Coronary artery (tissue), 2 donors: ENCODE data around the gene ZBTB26.

Experiments
- DNase-seq: peaks from one replicate; pipeline ENCODE4 v3.0.0-alpha.2; 2017; ENCODE audit warnings: low spot score
- H3K27ac ChIP-seq, 2 donors: fragments of 200-600 bp; sonication (generic); one replicate each; pipeline ENCODE4 v1.5.1; 2016 to 2019
- H3K4me3 ChIP-seq: fragments of 200-600 bp; sonication (generic); 2 replicates; pipeline ENCODE4 v1.5.1; 2016; ENCODE audit warnings: mild to moderate bottlenecking, moderate library complexity
- CTCF ChIP-seq: fragments of 200-600 bp; sonication (generic); IDR thresholded peaks from one replicate; pipeline ENCODE4 v1.5.1; 2019; ENCODE audit warnings: antibody characterized with exemption

Gene ZBTB26

DNA sequence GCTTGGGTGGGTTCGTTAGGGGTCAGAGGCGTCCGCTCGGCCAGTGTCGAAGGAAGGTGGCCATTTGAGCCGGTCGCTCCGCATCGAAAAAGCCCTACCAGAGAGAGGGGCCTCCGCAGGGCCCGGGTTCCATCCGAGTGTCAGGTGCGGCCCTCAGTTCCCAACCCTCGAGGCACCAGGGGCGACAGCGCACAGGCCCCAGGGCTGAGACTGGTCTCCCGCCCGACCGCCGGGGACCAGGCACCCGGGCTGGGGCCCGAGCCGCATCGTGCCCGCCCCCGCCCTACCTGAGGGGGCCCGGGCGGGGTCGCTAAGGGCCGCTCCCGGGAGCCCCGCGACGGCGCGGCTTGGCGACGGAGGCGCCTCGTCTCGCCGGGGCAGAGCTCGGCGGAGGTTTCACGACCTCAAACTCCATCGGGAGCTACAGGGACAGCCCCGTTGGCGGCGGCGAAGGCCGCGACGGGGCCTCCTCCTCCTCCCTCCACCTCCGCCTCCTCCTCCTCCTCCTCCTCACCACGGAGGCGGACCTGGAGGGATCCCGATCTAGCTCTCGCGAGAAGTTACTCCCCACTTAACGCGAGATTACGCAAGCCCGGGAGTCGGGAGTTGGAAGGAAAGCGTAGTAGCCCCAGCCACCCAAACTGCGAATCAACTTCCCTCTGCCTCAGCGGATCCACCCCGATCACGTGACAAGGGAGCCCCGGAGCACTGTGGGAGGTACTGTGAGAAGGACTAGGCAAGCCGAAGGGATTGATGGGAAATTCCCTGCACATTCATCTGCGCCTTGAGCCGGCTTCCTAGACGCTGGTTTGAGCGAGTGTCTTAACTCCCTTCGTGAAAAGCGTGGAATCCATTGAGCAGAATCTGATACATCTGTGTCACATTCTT, 26.2 kb downstream of the ZBTB26 start, which contains the start of gene RC3H2:
RC3H2 (minus strand) TSS at position 537 of the 888 bp plus-strand sequence. CDS start 7,850 bp downstream, outside the sequence.
- H3K4me3 ChIP-seq = peak within 1 kb of the TSS; percentile 89
- TF ChIP-seq CTCF = no peak
- DNase-seq = peak; percentile 99
- peak within 1 kb of the TSS; percentile 96 to 97 for H3K27ac ChIP-seq

- H3K27ac ChIP-seq = peak overlapping the region; percentile 96 to 97
- H3K4me3 ChIP-seq = peak overlapping the region; percentile 89
- DNase-seq = no peak
- TF ChIP-seq CTCF = no peak
Measured at GRCh38 chr9:122904466-122904822, 26.9 kb downstream of the ZBTB26 start.

DNA sequence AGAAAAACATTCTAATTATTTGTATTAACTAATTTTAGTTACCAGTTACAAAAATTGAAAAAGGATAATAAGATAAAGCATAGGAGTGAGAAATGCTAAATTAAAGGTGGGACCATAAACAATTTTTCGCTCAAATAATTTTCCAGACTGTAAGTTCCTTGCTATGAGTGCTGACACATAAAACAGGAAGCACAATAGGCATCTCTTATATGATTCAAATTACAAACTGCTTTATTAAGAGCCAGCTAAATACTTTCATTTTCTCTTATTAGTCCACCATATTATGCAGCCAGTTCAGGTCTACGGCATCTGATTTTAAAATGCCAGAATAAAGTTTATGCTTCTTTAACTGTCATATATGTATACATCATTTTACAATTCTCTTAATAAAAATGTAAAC, 30.5 kb downstream of the ZBTB26 start:
- no peak for TF ChIP-seq CTCF
- no peak for DNase-seq
- no peak overlapping the region for H3K27ac ChIP-seq
- H3K4me3 ChIP-seq = peak overlapping the region; percentile 43

- no peak overlapping the region for H3K27ac ChIP-seq
- H3K4me3 ChIP-seq = no peak overlapping the region
- no peak for TF ChIP-seq CTCF
- no peak for DNase-seq
Measured at GRCh38 chr9:122897969-122898368, 33.3 kb downstream of the ZBTB26 start.

- H3K4me3 ChIP-seq = no peak overlapping the region
- no peak overlapping the region for H3K27ac ChIP-seq
- no peak for TF ChIP-seq CTCF
- DNase-seq = no peak
Measured at GRCh38 chr9:122888480-122888879, 42.8 kb downstream of the ZBTB26 start.

DNA sequence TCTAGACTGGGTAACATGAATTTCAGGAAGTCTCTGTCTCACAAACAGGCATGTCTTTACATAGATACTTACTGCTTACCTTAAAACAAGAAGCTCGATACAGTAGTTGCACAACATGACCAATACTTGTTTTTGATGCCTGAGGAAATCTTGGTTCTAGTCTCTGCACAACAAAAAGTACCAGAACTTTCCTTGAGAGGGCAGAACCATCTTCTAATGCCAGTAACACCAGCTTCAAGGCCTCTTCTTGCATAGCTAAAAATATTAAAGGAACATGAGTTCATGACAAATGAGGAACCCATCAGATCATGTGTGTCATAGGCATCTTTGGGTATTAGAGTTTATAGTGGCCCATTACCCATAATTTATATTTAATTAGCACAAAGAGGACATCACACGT, 48.2 kb downstream of the ZBTB26 start:
- TF ChIP-seq CTCF = no peak
- Histone ChIP-seq H3K27ac (no peak overlapping the region), H3K4me3 (no peak overlapping the region)
- DNase-seq = no peak

DNA sequence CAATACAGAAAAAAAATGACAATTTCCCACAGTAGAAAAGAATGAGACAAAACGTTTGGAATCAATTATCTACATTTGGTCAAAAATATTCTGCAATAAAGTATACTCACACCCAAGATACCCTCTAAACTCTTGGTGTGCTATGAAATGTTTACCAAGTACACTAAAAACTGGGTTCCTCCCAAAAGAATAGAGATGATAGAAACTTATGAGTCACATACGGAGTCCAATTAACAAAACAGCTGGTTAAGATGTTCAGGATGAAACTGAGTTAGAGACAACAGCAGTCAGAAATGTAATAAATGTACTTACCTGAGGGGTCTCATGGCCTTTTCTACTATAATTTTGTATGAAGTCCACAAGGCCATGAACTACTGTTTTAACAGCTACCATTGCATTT, 51.9 kb downstream of the ZBTB26 start:
- no peak for DNase-seq
- no peak for TF ChIP-seq CTCF

More for the DNA sequence above, 51.9 kb downstream of the ZBTB26 start:
- no peak overlapping the region for H3K27ac ChIP-seq
- no peak overlapping the region for H3K4me3 ChIP-seq
